GM19351 (cell line): ENCODE results near the gene FAM186B.
"Not testable (repeated sequence)": the region's sequence is repeated elsewhere in the genome, so short reads cannot be mapped to it uniquely, and the experiment has no call there.

Source experiments
- ATAC-seq: cut with Tn5 transposase; IDR thresholded peaks from one replicate; pipeline ENCODE4 v1.9.1; 2021; ENCODE audit warnings: mild to moderate bottlenecking, moderate library complexity; ENCODE audit not compliant: unreplicated experiment

Gene FAM186B

GRCh38 chr12:49605539-49605938, at the start of gene FAM186B:
Gene FAM186B, minus strand, starts transcription at chr12:49605639. Its CDS starts 162 bp downstream, at chr12:49605477.
- not testable (repeated sequence) for ATAC-seq

- ATAC-seq: no peak
These were observed 49.3 kb upstream of the FAM186B start for GRCh38 chr12:49654715-49655114.

- ATAC-seq: no peak
These were observed 47.6 kb upstream of the FAM186B start for GRCh38 chr12:49652921-49653520.

- no peak for ATAC-seq
These were observed 46.4 kb upstream of the FAM186B start for GRCh38 chr12:49651855-49652254.

- ATAC-seq: no peak
These were observed 44.5 kb upstream of the FAM186B start for GRCh38 chr12:49649892-49650291.

GRCh38 chr12:49649445-49649844, 44.0 kb upstream of the FAM186B start:
- no peak for ATAC-seq

GRCh38 chr12:49648712-49649003, 43.2 kb upstream of the FAM186B start:
- no peak for ATAC-seq

GRCh38 chr12:49647827-49648711, 42.6 kb upstream of the FAM186B start:
- no peak for ATAC-seq

GRCh38 chr12:49646871-49647654, 41.6 kb upstream of the FAM186B start:
- no peak for ATAC-seq

- ATAC-seq: no peak
These were observed 40.9 kb upstream of the FAM186B start for GRCh38 chr12:49646331-49646830.

GRCh38 chr12:49645146-49646039, 40.0 kb upstream of the FAM186B start:
- no peak for ATAC-seq

- no peak for ATAC-seq
These were observed 39.2 kb upstream of the FAM186B start for GRCh38 chr12:49644620-49644994.

- no peak for ATAC-seq
These were observed 38.7 kb upstream of the FAM186B start for GRCh38 chr12:49643961-49644619.

GRCh38 chr12:49643135-49643534, 37.7 kb upstream of the FAM186B start:
- ATAC-seq: no peak

- ATAC-seq: no peak
These were observed 36.9 kb upstream of the FAM186B start for GRCh38 chr12:49642370-49642802.

GRCh38 chr12:49641748-49642369, 36.4 kb upstream of the FAM186B start:
- no peak for ATAC-seq

GRCh38 chr12:49636979-49637755, 31.7 kb upstream of the FAM186B start:
- no peak for ATAC-seq

GRCh38 chr12:49636574-49636973, 31.1 kb upstream of the FAM186B start:
- ATAC-seq: no peak

GRCh38 chr12:49635656-49636055, 30.2 kb upstream of the FAM186B start:
- no peak for ATAC-seq
